Smooth muscle cell (in vitro differentiated cells): Measurements from ENCODE around the gene MYBPHL. TPM values are rescaled to one million over a fixed set of nuclear protein-coding genes. Genes with fewer than 3 reads are reported as not detected.

Experiments used
- DNase-seq: peaks from one replicate; lab custom pipeline; 2025; ENCODE audit not compliant: unreplicated experiment; lab: John Stamatoyannopoulos, UW
- H2AFZ ChIP-seq: fragments of 200-600 bp; sonication (generic); 2 replicates; pipeline ENCODE4 v1.6.0; 2016; ENCODE audit warnings: antibody characterized with exemption, low read depth, mild to moderate bottlenecking
- H3F3A ChIP-seq: fragments of 200-600 bp; sonication (generic); 2 replicates; pipeline ENCODE4 v1.6.0; 2017; ENCODE audit warnings: antibody characterized with exemption, low read depth
- H3K27ac ChIP-seq: fragments of 200-600 bp; sonication (generic); 2 replicates; pipeline ENCODE4 v1.5.1; 2016; ENCODE audit warnings: low read depth, mild to moderate bottlenecking
- H3K27me3 ChIP-seq: fragments of 200-600 bp; sonication (generic); 2 replicates; pipeline ENCODE4 v1.6.1; 2016; ENCODE audit warnings: low read depth, mild to moderate bottlenecking
- H3K36me3 ChIP-seq: fragments of 200-600 bp; sonication (generic); 2 replicates; pipeline ENCODE4 v1.5.1; 2016; ENCODE audit warnings: low read depth
- H3K4me1 ChIP-seq: fragments of 200-600 bp; sonication (generic); 2 replicates; pipeline ENCODE4 v1.5.1; 2016; ENCODE audit warnings: low read depth
- H3K4me2 ChIP-seq: fragments of 200-600 bp; sonication (generic); 2 replicates; pipeline ENCODE4 v1.6.0; 2016; ENCODE audit warnings: mild to moderate bottlenecking
- H3K4me3 ChIP-seq: fragments of 200-600 bp; sonication (generic); 2 replicates; pipeline ENCODE4 v1.5.1; 2016; ENCODE audit warnings: mild to moderate bottlenecking
- H3K79me2 ChIP-seq: fragments of 200-600 bp; sonication (generic); 2 replicates; pipeline ENCODE4 v1.6.0; 2016; ENCODE audit warnings: low read depth, mild to moderate bottlenecking
- H3K9ac ChIP-seq: fragments of 200-600 bp; sonication (generic); 2 replicates; pipeline ENCODE4 v1.6.0; 2016; ENCODE audit warnings: low read depth
- H3K9me3 ChIP-seq: fragments of 200-600 bp; sonication (generic); replicated peaks from 2 replicates; pipeline ENCODE4 v1.5.1; 2016; ENCODE audit warnings: low read depth
- H4K20me1 ChIP-seq: fragments of 200-600 bp; sonication (generic); 2 replicates; pipeline ENCODE4 v1.6.0; 2016; ENCODE audit warnings: low read depth
- WGBS: methylation state at CpG from one replicate; pipeline ENCODE4 v1.1.7; 2016; ENCODE audit warnings: low lambda C conversion rate; 5-methylcytosine and 5-hydroxymethylcytosine counted together
- polyA plus RNA-seq: library from polyadenylated mRNA; unstranded; fragments of >200 nt; fragmentation: Nextera tagmentation; extraction: Ambion mirVana; gene quantifications from 2 replicates; pipeline ENCODE4 v1.2.1, GENCODE V29; 2016
- total RNA-seq: library from RNA; depleted of rRNA; stranded (reverse); fragments of >200 nt; gene quantifications from 2 replicates; pipeline ENCODE4 v1.2.3, GENCODE V29; 2014
- TF ChIP-seq, protein P1 (sequence below): fragments of 200-600 bp; sonication (generic); IDR thresholded peaks from 2 replicates; pipeline ENCODE4 v1.5.1; 2017; ENCODE audit warnings: borderline replicate concordance, mild to moderate bottlenecking, antibody characterized with exemption; ENCODE audit not compliant: insufficient read depth, poor library complexity, severe bottlenecking

MYBPHL gene
- total and polyA plus RNA-seq, 2 experiments from 2014 or later, result not detected

DNA sequence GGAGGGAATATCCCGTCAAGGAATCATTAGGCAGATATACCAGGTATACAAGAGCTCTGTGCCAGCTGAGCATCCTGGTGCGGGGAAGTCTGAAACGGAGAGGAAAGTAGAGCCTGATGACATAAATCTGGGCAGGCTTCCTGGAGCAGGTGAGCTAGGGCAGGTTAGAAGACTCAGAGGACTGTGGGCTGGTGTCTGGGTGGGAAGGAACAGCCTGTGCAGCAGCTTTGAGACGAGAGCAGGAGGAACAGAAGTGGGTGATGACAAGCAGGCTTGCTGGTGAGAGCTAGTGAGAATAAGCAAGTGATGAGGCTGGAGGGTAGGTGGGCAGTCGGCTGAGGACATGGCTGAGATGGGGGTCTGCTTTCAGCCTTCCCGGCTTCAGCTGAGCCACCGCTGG is 50.7 kb downstream of the MYBPHL start:
- DNase-seq, result no peak
- peaks cover 27% of the 10 kb centered on the region for H3K4me1 ChIP-seq
- no peak overlapping the region for H3K27ac ChIP-seq
- H3K36me3 ChIP-seq, result no peaks in the 10 kb centered on the region
- TF ChIP-seq, protein P1, sequence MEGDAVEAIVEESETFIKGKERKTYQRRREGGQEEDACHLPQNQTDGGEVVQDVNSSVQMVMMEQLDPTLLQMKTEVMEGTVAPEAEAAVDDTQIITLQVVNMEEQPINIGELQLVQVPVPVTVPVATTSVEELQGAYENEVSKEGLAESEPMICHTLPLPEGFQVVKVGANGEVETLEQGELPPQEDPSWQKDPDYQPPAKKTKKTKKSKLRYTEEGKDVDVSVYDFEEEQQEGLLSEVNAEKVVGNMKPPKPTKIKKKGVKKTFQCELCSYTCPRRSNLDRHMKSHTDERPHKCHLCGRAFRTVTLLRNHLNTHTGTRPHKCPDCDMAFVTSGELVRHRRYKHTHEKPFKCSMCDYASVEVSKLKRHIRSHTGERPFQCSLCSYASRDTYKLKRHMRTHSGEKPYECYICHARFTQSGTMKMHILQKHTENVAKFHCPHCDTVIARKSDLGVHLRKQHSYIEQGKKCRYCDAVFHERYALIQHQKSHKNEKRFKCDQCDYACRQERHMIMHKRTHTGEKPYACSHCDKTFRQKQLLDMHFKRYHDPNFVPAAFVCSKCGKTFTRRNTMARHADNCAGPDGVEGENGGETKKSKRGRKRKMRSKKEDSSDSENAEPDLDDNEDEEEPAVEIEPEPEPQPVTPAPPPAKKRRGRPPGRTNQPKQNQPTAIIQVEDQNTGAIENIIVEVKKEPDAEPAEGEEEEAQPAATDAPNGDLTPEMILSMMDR, result no peak
- 76% methylated on average over 7 of the region's 7 CpGs for WGBS
- no peak overlapping the region for H2AFZ ChIP-seq
- H3K79me2 ChIP-seq, result no peaks in the 10 kb centered on the region
- no peak overlapping the region for H3K4me3 ChIP-seq
- no peaks in the 10 kb centered on the region for H3K9me3 ChIP-seq
- no peaks in the 10 kb centered on the region for H3F3A ChIP-seq
- H4K20me1 ChIP-seq, result no peaks in the 10 kb centered on the region
- H3K9ac ChIP-seq, result no peak overlapping the region
- H3K27me3 ChIP-seq, result no peaks in the 10 kb centered on the region
- H3K4me2 ChIP-seq, result no peak overlapping the region

DNA sequence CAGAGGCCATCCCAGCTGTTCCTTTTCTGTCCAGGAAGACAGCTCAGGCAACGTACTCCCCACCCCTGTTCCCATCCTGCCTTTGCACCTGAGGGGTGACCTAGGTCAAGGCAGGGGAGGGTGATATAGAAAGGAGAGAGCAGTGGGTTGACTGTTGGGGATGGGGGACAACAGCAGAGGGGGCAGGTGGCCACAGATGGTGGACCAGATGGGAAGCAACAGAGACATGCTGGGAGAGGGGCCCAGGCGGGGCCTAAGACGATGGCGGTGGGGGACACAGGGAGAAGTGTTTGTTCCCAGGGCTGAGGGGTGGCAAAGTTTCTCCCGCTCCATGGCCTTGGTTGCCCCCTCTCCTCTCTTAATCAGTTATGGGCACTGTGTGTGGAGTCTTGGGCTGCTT is 51.1 kb downstream of the MYBPHL start:
- H3K36me3 ChIP-seq, result no peaks in the 10 kb centered on the region
- H3K9ac ChIP-seq, result no peak overlapping the region
- no peak overlapping the region for H3K4me3 ChIP-seq
- TF ChIP-seq, protein P1, result no peak
- no peaks in the 10 kb centered on the region for H3F3A ChIP-seq
- H3K27ac ChIP-seq, result no peak overlapping the region
- 97% methylated on average over 3 of the region's 5 CpGs for WGBS
- no peak overlapping the region for H3K4me2 ChIP-seq
- no peaks in the 10 kb centered on the region for H3K27me3 ChIP-seq
- H2AFZ ChIP-seq, result no peak overlapping the region
- H3K4me1 ChIP-seq, result peaks cover 27% of the 10 kb centered on the region
- no peaks in the 10 kb centered on the region for H3K79me2 ChIP-seq
- no peaks in the 10 kb centered on the region for H4K20me1 ChIP-seq
- no peaks in the 10 kb centered on the region for H3K9me3 ChIP-seq
- no peak for DNase-seq

DNA sequence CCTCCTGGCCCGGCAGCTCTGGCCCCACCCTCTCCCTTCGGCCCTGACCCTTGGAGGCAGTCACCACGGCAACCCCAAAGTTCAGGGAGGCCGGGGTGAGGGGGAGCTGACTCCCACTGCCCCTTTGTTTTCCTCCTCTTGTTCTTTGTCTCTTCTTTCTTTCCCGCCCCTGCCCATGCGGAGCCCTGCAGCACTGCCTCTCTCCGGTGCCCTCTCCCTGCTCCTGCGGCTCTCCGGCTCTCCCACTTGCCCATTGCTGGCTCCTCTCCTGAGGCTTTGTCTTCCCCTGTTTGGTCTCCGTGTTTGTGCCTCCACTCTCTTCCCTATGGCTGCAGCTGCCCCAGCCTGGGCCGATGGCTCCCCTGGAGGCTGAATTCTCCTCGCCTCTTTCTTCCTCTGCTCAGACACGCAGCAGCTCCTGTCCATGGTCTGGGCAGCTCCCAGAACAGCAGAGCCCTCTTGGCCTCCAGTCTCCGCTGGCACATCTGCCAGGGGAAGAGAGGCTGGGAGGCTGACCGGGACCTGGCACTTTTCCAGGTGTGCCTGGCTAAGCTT is 51.6 kb downstream of the MYBPHL start:
- H4K20me1 ChIP-seq, result no peaks in the 10 kb centered on the region
- H3K36me3 ChIP-seq, result no peaks in the 10 kb centered on the region
- 84% methylated on average over 15 of the region's 15 CpGs for WGBS
- H3K27me3 ChIP-seq, result peaks cover 4% of the 10 kb centered on the region
- peaks cover 24% of the 10 kb centered on the region for H3K4me1 ChIP-seq
- TF ChIP-seq, protein P1, result no peak
- no peak overlapping the region for H3K4me2 ChIP-seq
- no peaks in the 10 kb centered on the region for H3K79me2 ChIP-seq
- H3K9me3 ChIP-seq, result no peaks in the 10 kb centered on the region
- H3K9ac ChIP-seq, result no peak overlapping the region
- no peak overlapping the region for H2AFZ ChIP-seq
- no peaks in the 10 kb centered on the region for H3F3A ChIP-seq
- DNase-seq, result no peak
- H3K4me3 ChIP-seq, result no peak overlapping the region
- no peak overlapping the region for H3K27ac ChIP-seq

DNA sequence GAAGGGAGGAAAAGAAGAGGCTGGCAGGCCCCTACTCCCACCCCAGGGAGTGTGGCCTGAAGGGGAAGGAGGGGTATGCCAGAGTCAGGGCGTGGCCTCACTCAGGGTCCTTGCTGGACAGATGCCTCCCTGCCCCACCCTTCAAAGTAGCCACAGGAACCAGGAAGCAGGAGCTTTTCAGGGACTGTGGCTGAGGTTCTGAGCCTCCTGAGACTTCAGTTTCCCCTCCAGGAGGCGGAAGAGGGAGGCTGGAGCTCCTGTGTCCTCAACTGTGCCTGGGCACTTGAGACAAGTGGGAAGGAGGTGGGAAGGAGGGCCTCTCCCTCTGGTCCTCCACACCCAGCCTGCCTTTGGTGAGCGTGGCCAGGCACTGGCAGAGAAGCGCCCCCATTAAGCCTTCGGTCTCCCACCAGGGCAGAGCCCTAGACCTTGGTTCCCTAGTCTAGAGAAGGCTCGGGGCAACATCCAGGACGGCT is 52.2 kb downstream of the MYBPHL start:
- TF ChIP-seq, protein P1, result no peak
- WGBS, result 92% methylated on average over 7 of the region's 7 CpGs
- peaks cover 5% of the 10 kb centered on the region for H3K27me3 ChIP-seq
- no peak overlapping the region for H2AFZ ChIP-seq
- no peaks in the 10 kb centered on the region for H3K9me3 ChIP-seq
- no peak overlapping the region for H3K4me3 ChIP-seq
- H4K20me1 ChIP-seq, result no peaks in the 10 kb centered on the region
- H3K9ac ChIP-seq, result no peak overlapping the region
- DNase-seq, result no peak
- H3K4me2 ChIP-seq, result peak overlapping the region; percentile 50
- no peaks in the 10 kb centered on the region for H3K79me2 ChIP-seq
- no peaks in the 10 kb centered on the region for H3K36me3 ChIP-seq
- peaks cover 24% of the 10 kb centered on the region for H3K4me1 ChIP-seq
- H3F3A ChIP-seq, result no peaks in the 10 kb centered on the region
- no peak overlapping the region for H3K27ac ChIP-seq
